KG1 (cell line): Measurements from ENCODE around the gene SEMA5A.

Experiments
- DNase-seq: peaks from one replicate; lab custom pipeline; 2025; lab: John Stamatoyannopoulos, UW

Gene SEMA5A

DNA sequence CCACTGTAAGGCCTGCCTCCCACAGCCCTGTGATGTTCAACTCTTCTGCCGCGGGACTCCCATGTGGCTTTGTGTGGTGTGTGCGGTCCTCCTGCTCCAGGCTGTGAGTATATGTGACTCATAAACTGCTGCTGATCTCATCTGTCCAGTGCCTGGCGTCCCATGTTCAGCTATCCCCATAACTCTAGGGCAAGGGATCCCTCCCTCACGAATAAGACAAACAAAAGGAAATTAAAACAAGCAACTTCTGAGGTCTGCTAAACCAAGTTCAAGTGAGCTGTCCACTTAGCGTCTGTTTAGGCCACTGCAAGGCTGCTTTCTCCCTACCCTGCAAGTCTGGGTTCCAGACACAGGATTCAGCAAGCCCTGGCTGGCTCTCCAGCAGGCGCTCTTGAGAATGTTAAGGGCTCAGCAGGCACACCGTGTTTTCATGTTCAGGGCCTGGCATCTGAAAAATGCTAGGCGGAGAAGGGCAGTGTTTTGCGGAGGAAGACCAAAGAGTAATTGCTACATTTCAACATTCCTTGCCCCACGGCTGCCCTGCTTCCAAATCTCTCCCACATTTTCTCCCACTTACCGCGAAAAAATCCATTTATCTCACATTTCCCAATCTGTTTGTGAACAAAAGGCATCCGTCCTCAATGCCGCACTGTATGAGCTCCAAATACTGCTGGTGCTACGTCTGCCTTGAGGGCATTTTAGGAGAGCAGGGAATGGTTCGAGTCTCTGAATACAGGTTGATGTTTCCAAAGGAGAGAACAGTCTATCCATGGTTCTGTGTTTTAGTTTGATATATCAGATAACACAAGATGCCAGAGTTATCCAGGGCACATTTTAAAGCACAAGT is 280.2 kb downstream of the SEMA5A start:
- DNase-seq: no peak

DNA sequence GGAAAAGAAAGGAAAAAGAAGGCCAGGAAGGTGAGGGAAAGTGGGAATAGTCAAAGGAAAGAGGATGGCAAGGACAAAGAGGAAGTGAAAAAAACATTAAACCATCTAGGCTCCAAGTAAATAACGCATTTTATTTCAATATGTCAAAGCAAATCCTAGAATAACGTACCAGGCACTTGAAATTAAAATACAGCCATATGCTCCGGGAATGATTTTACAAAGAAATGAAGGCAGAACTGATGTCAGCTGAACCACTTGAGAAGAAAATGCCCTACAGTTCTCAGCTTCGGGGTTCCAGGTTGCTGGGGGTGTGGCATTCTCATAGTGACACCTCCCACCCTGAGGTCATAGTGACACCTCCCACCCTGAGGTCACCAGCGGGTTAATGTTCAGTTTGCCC is 281.6 kb downstream of the SEMA5A start:
- no peak for DNase-seq

DNA sequence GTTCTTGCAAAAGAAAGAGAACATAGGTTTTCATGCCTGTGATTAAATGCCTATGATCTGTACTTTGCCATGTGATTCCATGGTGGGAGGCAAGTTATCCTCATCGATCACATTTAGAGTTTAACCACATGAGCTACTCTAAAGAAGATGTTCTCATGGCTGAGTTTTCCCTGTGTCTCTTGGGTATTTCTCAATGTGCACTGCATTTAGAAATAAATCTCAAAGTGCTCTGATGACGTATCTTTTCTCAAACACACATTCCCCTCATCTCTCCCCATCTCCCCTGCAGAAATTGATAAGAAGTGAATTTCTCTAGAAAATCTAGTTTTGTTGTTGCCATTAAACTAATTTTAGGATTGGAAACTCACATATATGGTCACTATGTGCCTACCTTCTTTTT is 282.2 kb downstream of the SEMA5A start:
- no peak for DNase-seq

DNA sequence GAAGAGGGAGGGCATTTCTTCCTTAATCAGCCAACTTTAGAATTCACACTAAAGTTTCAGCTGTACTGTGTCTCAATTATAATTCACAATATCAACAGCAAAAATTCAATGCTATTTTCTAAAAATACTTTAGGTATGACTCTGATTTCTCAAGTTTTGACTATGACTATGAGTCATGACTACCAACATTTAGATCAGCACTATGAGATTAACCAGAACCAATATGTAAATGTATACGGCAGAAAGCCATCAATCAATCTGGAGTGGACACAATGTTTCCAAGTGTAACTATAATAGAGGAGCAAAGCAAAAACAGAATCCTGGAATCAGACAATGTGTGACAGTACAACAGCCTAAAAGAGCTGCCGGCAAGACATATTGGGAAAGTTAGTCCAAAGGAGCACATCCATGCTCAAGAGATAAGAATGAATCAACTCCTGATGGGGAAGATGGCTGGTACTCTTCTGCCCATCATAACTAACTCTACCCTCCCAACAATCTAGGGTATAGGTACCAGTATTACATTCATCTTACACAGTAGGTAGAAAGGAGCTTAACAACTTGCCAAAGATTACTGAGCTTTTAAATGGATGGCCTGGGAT is 294.4 kb downstream of the SEMA5A start:
- DNase-seq: no peak

DNA sequence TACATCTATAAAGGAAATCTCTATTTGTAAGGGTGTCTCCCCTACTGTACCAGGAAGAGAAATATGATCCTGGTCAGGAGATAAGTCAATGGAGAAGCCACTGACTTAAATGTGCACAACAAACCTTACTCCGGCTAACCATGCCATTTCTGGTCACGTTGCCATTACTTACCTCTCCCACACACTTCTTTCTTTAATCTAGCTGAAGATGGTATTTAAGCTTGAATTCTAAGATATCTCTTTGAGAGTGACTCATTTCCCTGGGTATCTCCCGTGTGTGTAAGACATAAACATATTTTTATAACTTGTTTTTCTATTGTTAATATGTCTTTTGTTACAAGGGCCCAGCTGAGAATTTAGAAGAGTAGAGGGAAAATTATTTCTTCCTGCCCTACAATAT is 296.6 kb downstream of the SEMA5A start:
- DNase-seq: no peak

DNA sequence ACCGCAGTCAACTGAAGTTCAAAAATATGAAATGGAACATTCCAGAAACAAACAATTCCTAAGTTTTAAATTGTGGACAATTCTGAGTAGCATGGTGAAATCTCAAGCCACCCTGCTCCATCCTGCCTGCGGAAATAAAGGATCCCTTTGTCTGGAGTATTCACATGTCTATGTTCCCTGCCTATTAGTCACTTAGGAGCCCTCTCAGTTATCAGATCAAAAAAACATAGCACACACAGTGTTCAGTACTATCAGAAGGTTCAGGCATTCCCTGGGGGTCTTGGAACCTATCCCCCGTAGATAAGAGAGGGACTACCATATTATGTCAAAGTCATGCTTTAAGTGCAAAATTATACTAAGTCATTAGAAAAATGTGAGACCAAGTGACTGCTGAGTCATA is 300.8 kb downstream of the SEMA5A start:
- no peak for DNase-seq

DNA sequence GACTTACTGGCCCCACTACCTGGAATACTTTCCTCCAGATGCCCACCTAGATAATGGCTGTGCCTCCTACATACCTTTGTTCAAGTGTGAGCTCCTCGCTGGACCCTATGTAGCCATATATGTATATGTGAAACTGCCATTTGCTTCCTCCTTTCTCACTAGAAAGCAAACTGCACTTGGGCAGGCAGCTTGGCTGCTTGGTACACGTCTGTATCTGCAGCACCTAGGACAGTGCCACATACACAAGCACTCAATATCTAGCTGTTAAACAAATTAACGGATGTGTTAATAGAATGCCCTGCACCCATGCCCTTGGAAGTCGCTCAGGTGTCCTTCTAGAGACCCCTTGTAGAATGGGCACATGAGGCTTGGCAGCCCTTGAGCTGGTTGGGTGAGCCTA is 301.5 kb downstream of the SEMA5A start:
- no peak for DNase-seq

DNA sequence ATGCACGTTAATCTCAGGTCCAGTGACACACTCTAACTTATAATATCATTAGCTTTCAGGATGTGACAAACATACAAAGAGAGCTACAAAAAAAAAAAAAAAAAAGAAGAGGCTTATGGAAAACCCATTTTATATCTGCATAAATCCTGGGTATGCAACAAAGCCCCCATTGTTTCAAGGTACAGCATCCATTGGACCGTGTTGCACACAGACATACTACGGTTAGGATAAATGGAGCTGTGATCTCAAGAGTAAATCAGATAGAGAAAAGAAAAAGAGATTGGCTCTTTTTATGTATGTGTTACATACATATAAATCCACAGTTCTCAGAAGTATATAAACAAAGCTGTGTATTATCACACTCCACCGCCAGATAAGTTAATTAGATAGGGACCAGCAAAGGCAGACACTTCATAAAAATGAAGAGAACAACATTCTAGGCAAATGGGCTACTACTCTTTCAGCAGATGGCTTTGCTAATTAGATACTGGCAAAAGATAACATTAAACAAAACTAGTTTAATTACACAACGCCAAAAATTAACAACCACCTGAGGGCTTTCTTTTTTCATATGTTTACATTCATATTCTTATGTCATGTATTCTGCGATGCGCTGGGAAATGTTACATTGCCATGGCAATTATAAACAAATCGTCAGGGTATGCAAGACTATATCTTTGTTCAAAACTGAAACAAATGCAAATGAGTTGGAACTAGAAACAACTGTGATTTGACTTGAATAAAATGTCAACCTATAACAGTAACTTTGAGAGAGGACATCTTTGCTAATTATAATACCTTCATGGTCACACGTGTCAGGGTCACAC is 304.2 kb downstream of the SEMA5A start:
- no peak for DNase-seq

DNA sequence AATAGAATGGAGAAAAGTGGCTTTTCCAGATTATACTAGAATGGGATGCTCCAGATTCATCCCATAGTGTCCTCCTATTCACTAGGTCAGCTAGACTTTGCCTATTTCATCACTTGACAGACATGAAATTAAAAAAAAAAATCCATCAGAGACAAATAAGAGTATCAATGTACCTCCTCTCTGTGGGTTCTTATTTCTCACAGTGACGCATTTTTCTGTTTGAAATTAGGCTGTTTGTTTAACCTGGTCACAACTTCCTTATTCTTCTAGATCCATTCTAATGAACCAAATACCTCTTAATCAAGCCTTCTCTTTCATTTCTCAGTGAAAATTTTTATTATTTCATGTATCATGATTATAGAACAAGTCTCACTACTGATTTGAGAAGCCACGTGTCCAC is 305.4 kb downstream of the SEMA5A start:
- DNase-seq: no peak

DNA sequence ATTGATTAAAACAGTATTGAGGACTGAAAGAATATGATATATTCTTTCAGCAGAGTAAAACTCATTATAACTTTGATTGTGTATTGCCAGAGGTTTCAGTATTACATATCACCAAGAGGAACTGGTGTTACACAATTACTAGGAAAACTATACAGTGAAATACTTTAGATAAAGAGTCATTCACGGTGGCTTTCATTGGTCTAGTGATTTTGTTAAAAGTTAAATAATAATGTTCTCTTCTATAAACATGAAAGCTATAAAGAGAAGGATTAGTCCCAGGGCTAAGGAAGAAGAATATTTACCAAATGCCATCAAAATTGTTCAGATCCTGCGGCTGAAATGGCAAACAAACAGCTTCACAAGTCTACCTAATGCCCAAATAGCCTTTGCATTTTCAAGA is 306.2 kb downstream of the SEMA5A start:
- no peak for DNase-seq

DNA sequence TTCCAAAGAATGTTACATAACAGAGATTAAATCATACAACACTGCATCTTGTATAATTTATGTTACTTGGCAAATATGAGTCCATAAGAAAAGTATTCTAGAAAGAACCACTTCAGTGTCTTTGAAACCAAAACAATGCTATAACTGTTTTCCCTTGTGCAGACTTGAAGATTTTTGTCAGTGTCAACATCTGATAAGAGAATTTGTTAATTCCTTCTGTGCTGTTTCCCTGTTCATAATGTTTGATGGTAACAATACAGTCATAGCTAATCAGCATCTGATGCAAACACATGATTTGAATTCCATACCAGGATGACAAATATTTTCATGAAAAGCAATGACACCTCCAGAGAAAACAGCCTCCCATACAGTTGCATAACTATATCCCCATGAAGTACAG is 306.8 kb downstream of the SEMA5A start:
- DNase-seq: no peak

DNA sequence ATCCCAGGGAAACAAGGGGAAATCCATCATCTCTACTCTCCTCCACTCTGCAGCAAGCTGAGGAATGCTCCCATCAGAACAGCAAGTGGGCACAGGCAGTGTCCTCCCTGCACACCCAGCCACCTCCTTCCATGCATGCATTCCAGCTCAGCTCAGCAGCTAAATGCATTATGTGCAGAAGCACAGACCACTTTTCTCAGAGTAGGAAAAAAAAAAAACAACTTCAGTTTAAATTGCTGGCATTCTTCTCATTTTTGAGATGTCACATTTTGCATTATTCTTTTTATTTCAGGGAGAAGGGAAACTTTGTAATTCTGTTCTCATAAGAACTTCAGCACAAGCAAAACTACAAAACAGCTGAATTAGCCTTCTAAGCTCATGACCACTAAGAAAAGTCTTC is 312.2 kb downstream of the SEMA5A start:
- DNase-seq: no peak

DNA sequence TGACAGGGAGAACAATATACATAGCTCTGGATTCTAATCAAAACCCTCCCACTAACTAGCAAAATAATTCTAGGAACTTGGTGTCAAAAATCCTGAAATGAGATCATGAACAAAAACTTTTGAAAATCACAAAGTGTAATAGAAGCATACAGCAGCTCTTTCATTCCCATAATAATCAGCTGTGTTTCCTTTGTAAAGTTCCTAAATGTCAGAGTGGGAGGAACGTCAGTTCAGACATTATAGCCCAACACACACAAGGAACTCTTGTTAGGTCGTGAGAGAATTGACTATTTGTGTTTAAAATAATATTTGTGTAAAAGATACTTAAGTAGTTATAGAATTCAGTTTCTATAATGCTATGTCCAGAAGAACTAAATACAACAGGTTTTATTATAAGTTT is 312.8 kb downstream of the SEMA5A start:
- DNase-seq: no peak

DNA sequence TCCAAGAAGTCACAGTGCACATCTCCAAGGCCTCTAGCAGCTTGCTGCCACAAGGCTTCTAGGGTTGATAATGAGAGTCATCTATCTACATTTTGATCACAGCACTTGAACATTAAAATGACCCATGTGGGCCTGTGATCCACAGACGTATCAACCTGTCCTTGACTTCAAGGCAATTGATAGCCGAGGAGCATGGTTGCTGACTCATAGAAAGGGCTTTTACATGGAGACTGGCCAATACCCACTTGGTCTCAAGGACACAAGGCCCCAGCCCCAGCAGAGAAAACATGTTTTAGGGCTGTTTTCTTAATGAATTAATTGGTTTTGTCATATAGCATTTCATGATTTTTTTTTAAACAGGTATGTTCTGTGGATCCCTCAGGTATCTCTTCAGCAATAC is 314.0 kb downstream of the SEMA5A start:
- no peak for DNase-seq

DNA sequence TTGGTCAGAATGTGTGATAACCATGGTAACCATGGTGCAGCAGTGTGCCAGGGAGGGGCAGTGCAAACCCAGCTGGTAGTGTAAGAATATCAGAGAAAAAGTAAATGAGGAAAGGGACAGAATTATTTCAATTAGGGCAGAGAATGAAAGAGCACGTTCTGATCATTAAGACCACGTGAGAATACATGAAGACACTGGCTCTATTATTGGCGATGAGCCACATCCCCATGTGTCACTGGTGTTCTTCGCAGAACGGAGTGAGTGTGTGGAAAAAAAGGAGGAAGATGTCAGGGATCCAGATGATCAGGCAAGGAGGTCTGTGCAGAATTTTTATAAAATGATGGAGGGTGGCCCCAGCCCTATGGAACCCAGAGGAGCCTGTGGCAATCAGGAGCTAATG is 315.5 kb downstream of the SEMA5A start:
- DNase-seq: no peak

DNA sequence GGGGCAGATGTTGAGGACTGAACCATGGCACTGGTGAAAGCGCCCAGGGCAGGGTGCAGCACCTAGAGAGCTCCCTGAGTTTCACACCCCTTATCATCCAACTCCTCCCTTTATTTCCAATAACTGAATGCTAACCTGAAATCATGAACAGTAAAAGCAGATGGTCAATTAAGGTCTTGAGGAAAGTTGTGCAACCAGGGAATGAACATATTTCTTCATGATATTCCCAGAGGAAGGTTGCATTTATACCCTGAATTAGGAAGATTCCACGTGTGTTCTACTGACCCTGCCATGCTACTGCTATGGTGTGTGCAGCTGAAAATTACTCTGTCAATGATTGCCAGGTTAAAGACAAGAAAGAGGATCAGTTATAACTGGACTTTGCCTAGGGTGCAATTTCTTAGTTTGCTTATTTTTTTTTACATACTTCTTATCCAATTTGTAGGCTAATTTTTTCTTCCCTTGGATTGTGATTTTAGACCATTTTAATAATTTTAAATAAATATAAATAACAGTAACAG is 319.8 kb downstream of the SEMA5A start:
- DNase-seq: no peak

DNA sequence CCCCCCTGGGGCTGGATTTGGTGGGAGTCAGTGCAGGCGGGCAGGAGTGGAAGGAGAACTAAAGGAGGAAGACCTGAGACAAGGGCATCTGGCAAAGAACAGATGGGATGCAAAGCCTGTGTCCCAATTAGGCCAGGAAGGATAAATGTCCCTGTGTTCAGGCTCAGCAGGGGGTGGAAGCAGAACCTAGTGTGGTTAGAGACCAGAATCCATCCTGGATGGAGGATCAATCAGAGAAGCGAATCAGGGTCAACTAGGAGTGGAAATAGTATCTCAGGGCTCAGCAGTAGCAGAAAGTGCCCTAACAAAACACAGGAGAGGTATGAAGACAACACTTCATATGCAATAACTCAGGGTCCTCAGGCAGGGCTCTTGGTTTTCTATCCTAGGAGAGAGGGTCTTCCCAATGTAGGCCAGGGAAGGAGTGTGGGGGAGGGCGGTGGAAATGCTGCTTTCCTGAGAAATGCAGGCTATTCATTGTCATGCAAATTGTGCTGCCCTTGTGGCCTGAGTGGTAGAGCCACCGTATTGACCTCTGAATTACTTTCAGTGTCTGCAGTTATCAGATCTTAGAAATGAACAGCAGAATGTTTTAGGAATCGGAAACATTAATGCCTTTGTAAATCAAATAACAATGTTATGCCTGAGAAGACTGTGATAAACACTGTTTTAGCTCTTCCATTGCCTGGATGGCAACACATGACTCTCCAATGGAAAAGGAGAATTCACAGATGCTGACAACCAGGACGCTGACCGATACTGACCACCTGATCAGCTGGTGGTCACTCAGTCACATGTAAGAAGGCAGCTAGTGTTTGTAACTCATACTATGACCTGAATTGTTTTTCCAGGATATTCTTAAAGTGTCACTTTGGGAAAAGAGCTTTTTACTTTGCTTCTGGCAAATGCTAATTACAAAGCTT is 323.6 kb downstream of the SEMA5A start:
- no peak for DNase-seq

DNA sequence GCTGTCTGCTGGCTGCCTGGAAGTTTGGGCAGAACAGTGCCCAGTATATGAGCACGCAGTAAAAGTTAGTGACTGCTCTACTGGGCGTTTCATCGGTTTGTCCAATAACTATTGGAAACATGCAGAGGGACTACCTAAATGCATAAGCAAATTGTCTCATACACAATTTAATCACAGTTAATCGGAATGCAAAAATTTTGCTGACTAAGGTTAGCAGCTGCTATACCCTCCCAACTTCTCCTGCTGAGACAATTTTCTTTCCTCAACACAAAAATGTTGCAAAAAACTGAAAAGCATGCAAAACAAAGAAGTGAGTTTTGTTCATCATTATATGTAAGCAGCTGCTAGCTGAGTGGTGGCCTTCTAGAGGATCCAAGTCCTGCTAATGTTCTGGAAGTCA is 327.5 kb downstream of the SEMA5A start:
- DNase-seq: no peak

DNA sequence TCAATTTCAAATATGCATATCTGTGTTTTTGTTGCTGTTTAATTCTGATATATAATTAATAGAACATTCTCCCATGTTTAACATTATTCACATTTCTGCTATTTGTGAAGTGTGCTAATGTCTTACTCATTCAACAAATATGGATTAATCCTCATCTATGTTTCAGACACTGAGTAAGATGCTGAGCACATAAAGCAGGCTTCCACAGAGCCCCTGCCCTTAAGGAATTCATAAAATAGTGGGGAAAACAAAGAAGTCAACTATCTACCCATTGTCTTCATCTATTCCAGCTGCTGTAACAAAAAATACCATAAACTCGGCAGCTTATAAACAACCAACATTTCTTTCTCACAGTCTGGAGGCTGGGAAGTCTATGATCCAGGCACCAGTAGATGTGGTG is 333.3 kb downstream of the SEMA5A start:
- DNase-seq: no peak

DNA sequence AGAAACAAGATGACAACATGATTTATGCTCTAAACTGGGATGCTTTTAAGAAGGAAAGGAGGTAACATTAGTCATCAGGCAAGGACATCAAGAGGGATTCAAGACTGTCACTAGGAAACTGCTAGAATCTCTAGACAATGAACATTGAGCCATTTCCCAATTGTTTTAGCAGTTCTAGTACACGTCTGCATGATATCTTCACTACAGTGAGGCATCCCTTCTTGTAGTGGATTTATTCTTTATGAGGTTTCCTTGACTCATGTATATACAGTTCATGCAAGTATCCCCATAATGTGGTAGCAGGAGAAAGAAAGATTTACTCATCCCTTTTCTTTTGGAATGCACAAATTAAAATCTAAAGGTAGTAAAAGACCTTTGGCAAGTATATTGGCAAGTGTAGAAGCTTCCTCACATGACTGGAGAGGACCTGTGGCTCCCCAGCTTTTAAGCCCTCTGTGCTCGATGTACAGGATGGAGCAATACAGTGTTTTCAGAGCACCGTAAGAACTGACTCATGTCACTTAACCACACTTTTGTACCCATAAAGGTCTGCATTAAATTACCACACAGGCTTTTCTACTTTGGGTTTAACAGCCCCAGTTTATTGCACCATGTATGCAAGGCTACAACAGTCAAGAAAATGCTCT is 335.9 kb downstream of the SEMA5A start:
- no peak for DNase-seq

DNA sequence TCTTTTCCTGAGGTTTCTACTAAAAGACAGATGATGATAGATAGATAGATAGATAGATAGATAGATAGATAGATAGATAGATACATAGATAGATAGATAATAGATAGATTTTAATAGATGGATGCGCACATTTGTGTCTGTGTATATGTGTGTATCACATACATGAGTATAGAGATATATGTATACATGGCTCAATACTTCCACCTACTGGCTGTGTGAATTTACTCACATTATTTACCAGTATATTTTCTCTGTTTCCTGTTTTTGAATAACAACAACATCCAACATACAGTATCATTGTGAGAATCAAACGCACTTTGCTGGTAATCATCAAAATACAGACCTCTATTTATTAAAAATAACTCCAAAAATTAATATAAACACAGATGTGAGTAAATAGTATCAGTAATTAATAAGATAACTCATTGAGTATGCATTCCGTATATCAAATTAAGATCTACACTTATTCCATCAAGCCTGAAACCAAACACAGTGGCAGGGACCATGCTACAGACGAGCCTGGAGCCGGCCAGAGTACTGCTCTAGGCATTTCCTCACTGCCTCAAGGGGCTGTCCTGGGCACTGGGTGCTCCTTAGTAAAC is 338.0 kb downstream of the SEMA5A start:
- DNase-seq: no peak
